GM18499 (cell line): Measurements from ENCODE around the gene DCAF4.
"Not testable (repeated sequence)": the region's sequence is repeated elsewhere in the genome, so short reads cannot be mapped to it uniquely, and the experiment has no call there.

Experiments used
- ATAC-seq: cut with Tn5 transposase; IDR thresholded peaks from one replicate; pipeline ENCODE4 v1.9.1; 2021; ENCODE audit warnings: moderate number of reproducible peaks; ENCODE audit not compliant: insufficient read depth, unreplicated experiment

DCAF4 gene

GRCh38 chr14:72928872-72929271, 2.6 kb downstream of the DCAF4 start:
- no peak for ATAC-seq

- ATAC-seq = no peak
Measured at GRCh38 chr14:72929316-72930080, 3.2 kb downstream of the DCAF4 start.

DNA sequence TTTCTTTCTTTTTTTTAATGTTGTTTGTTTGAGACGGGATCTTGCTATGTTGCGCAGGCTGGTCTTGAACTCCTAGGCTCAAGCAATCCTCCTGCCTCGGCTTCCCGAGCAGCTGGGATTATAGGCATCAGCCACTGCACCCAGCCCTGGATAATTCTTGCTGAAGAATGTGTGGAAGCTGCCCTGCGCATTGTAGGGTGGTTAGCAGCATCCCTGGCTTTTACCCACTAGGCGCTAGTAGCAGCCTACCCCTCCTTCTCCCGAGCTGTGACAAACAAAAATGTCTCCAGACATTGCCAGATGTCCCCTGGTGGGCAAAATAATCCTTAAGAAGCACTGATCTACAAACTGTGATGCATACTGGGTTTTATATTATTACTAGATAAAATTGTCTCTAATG, 6.6 kb downstream of the DCAF4 start:
- no peak for ATAC-seq

- ATAC-seq = no peak
Measured at GRCh38 chr14:72939630-72940029, 13.4 kb downstream of the DCAF4 start.

- no peak for ATAC-seq
Measured at GRCh38 chr14:72941286-72941985, 15.2 kb downstream of the DCAF4 start.

DNA sequence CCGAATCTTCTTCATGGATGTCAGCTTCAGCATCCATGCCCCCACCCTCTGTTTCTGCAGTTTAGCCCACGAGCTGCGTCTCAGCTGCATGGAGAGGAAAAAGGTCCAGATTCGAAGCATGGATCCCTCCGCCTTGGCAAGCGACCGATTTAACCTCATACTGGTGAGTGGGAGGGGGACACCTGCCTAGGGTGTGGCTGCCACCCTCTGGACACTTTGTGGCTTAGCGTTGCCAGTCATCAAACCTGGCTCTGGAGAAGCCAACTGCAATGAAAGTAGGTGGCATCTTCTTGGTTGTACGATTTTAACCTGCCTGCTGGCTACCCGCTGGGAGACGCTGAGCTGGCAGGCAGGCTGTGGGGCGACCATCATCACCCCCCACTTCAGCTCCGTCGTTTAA, 16.7 kb downstream of the DCAF4 start:
- no peak for ATAC-seq

GRCh38 chr14:72943876-72944430, 17.7 kb downstream of the DCAF4 start:
- no peak for ATAC-seq

DNA sequence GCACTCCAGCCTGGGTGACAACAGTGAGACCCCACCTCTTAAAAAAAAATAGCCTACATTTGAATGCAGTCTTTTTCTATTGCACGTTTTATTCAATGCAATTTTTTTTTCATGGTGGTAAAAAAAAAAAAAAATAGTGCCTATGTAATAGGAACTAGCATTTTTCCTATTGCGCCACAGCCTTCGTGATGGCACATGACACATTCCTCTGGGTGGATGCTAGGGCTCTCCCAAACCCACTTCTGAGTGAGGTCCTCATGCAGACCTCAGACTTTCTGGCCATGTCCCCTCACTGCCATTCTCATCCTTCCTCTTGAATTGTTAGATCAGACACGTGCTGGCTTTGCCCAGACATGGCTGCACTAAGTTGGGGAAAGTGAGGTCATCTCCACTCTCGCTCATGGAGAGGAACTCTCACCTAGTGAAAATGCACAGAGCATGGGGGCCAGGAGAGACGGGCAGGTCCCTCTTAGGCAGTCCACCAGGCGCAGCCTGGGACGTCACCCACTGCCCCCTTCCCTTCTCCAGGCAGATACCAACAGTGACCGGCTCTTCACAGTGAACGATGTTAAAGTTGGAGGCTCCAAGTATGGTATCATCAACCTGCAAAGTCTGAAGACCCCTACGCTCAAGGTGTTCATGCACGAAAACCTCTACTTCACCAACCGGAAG, 19.2 kb downstream of the DCAF4 start:
- no peak for ATAC-seq

GRCh38 chr14:72946491-72946890, 20.2 kb downstream of the DCAF4 start:
- no peak for ATAC-seq

DNA sequence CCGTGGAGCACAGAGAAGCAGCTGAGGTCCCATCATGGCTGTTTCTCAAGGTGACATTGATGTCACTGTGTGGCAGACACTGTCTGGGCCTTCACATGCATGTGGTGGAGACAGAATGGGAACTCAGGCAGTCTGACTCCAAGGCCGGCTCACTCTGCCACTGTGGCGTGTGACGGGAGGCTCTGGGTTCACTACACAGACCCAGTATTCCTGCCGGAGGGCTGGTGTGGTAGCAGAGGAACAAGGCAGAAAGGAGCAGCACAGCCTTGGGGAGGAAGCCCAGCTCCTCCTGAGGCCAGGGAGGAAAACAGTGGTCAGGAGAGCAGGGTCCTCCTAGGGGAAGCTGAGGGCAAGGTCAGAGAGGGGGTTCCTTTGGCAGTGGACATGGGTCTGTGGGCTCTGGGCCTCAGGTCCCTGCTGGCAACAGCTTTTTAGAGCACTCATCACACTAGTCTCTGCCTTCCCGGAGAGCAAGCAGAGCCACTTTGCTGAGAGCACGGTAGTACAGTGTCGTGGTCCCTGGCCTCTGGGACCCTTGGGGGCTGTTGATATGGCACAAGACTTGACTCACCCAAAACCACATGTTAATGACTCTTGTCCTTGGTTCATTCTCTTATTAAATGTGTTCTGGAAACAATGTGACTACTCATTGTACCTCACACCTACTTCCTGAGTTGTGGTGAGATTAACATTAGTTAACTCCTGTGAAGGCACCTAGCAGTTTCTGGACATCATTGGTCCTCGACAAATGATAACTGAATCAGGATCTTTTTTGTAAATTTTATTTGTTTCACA, 21.3 kb downstream of the DCAF4 start:
- ATAC-seq = no peak

DNA sequence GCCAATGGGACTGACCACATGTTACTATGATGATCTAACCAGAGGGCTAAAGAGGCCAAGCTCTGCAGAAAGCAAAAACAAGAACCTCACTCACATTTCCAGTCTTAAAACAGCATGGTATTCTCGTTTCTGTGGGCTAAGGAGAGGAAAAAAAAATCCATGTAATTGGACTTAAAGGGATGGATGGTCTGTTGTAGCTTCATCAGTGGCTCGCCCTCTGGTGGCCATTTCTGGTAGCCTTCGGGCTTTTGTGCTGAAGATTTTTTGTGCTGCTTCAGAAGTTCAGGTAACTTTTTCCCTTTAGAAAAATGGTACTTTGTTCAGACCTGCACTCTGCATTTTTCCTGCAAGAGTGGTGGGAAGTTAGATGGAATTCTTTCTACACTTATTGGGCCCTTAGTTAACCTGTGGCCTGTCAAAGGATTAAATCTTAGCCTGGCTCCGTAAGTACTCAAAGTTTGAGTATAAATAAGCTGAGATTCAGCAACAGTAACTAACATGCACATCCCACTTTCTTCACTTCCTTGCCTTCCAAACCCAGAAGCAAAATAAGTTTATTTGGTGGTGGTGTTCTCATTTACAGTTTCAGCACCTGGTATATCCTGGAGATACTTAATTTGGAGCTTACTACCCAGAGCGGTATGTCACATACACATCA, 22.3 kb downstream of the DCAF4 start:
- no peak for ATAC-seq

GRCh38 chr14:72952171-72952570, 25.9 kb downstream of the DCAF4 start:
- no peak for ATAC-seq

DNA sequence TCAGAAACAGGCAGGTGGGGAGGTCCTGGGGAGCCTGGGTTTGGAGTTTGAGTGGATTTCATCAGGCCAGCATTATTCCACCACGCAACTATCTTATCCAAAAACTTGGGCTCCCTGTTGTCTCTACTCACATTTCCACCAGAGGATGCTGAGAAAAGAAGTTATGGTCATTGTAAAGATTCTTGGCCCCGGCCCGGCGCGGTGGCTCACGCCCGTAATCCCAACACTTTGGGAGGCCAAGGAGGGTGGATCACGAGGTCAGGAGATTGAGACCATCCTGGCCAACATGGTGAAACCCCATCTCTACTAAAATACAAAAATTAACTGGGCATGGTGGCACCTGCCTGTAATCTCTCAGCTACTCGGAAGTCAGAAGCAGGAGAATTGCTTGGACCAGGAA, 30.5 kb downstream of the DCAF4 start:
- not testable (repeated sequence) for ATAC-seq

GRCh38 chr14:72957213-72957612, 30.9 kb downstream of the DCAF4 start:
- no peak for ATAC-seq

- no peak for ATAC-seq
Measured at GRCh38 chr14:72958548-72958947, 32.3 kb downstream of the DCAF4 start.

DNA sequence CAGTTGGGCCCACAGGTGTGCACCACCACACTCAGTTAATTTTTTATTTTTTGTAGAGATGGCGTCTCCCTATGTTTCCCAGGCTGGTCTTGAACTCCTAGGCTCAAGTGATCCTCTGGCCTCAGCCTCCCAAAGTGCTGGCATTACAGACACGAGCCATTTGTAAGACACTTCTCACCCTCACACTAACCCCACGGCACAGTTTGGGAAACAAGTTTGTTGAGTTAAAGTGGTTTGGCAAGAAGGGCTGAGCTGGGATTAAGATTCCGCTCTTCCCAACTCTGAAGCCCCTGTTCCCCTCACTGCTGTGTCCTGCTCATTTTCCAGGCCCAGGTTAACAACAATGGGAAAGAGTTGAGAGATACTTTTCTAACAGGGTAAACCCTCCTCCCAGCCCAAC, 34.8 kb downstream of the DCAF4 start:
- not testable (repeated sequence) for ATAC-seq

GRCh38 chr14:72961579-72962335, 35.5 kb downstream of the DCAF4 start:
- ATAC-seq = no peak

GRCh38 chr14:72962336-72962754, 36.1 kb downstream of the DCAF4 start:
- ATAC-seq = not testable (repeated sequence)

- no peak for ATAC-seq
Measured at GRCh38 chr14:72962829-72963312, 36.6 kb downstream of the DCAF4 start.
